GM19452 (cell line): ENCODE results near the gene PPP1R14B.

Source experiments
- ATAC-seq: cut with Tn5 transposase; IDR thresholded peaks from one replicate; pipeline ENCODE4 v1.9.1; 2021; ENCODE audit not compliant: unreplicated experiment

Gene PPP1R14B

GRCh38 chr11:64246871-64247728 is at the start of gene PPP1R14B:
PPP1R14B (minus strand) TSS chr11:64246943; CDS start chr11:64246673, 270 bp downstream.
- ATAC-seq: no peak

- ATAC-seq: no peak
Observed at GRCh38 chr11:64296236-64296635, 49.5 kb upstream of the PPP1R14B start.

- ATAC-seq: no peak
Observed at GRCh38 chr11:64295760-64296159, 49.0 kb upstream of the PPP1R14B start.

- no peak for ATAC-seq
Observed at GRCh38 chr11:64294774-64295173, 48.0 kb upstream of the PPP1R14B start.

GRCh38 chr11:64292460-64293254 is 45.9 kb upstream of the PPP1R14B start:
- ATAC-seq: no peak

- ATAC-seq: no peak
Observed at GRCh38 chr11:64291752-64292459, 45.2 kb upstream of the PPP1R14B start.

GRCh38 chr11:64291262-64291751 is 44.6 kb upstream of the PPP1R14B start, which contains the start of gene KCNK4:
KCNK4 (plus strand) TSS chr11:64291302; CDS start chr11:64293019, 1,717 bp downstream.
- no peak for ATAC-seq

GRCh38 chr11:64290352-64291261 is 43.9 kb upstream of the PPP1R14B start:
- no peak for ATAC-seq

- no peak for ATAC-seq
Observed at GRCh38 chr11:64289002-64289564, 42.3 kb upstream of the PPP1R14B start.

GRCh38 chr11:64288353-64288750 is 41.6 kb upstream of the PPP1R14B start:
- ATAC-seq: no peak

- ATAC-seq: no peak
Observed at GRCh38 chr11:64287676-64288352, 41.1 kb upstream of the PPP1R14B start.

- ATAC-seq: no peak
Observed at GRCh38 chr11:64286801-64287159, 40.0 kb upstream of the PPP1R14B start.

- ATAC-seq: no peak
Observed at GRCh38 chr11:64285885-64286800, 39.4 kb upstream of the PPP1R14B start.

- peak; percentile 67 for ATAC-seq
Observed at GRCh38 chr11:64284962-64285884, 38.5 kb upstream of the PPP1R14B start, which contains the start of gene GPR137. GPR137 (plus strand) TSS chr11:64285848; CDS start chr11:64286525, 677 bp downstream.

GRCh38 chr11:64284048-64284961 is 37.6 kb upstream of the PPP1R14B start, which contains the start of gene BAD:
BAD (minus strand) TSS chr11:64284665; CDS start chr11:64284368, 297 bp downstream.
- peak; percentile 60 for ATAC-seq

- no peak for ATAC-seq
Observed at GRCh38 chr11:64283092-64283491, 36.3 kb upstream of the PPP1R14B start.
